ENCODE results near the gene CACNA2D3.

DNA sequence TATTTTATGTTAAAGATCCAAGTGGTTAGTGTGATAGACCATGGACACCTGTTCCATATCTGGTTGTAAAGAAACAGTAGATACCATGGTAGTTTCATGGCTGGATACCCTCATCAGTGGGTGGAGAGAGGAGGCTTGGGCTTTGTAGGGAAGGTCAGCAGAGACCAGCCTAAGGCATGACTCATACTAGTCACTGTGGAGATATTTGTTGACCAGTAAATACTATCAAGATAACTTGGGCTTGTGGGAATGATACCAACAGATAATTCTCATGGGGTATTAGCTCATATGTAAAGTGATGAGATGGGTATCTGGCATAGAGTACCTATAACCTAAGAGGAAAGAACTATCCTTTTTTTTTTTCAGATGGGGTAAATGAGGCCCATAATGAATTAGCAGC lies 354.5 kb downstream of the CACNA2D3 start:
- TF ChIP-seq GATA2 (IDR thresholded peaks at IDR 0.05; ENCODE audit: low read depth, low read length): no peak
- no peak for TF ChIP-seq GATA3 (IDR thresholded peaks at IDR 0.05; ENCODE audit: low read depth, low read length)
